ENCODE data around the gene NFAT5.
A peak's percentile ranks its signal among the peaks of the same experiment; 100 is the strongest.

The NFAT5 gene

DNA sequence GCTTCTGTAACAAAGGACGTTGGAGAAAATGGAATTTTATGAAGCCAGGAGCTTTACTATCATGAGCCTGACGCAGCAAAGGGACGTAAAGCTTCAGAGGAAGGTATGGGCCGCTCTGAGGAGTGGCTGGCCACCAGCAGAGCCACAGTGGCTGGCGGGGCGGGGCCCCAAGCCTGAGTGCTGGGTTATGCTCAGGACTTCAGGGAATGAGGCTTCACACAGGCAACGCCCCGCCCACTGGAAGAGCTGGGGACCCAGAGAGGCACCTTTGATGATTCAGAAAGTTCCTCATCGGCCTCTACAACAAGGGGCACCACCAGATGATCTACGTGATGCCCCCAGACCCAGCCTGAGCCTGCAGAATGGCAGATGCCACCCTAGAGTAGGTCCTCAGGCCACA is 180.2 kb downstream of the NFAT5 start:
- Histone ChIP-seq H3K27me3 (no peaks in the 10 kb centered on the region), H3K36me3 (peaks cover 27% of the 10 kb centered on the region), H3K4me1 (ENCODE audit: control insufficient read depth in 1 of 2, insufficient read depth in 1 of 2, low read depth in 1 of 2, low read length in 1 of 2) (peaks cover 11 to 12% of the 10 kb centered on the region in 2 experiments), H3K9me3 (no peaks in the 10 kb centered on the region), H3K4me3 (ENCODE audit: low read depth in 1 of 2, low read length in 1 of 2) (no peak overlapping the region), H3K27ac (no peak overlapping the region)
- TF ChIP-seq CTCF (IDR thresholded peaks at IDR 0.05) = no peak

- no peak for TF ChIP-seq CTCF (IDR thresholded peaks at IDR 0.05)
- Histone ChIP-seq H3K4me3 (ENCODE audit: low read depth in 1 of 2, low read length in 1 of 2) (no peak overlapping the region), H3K36me3 (peaks cover 27% of the 10 kb centered on the region), H3K27ac (no peak overlapping the region), H3K4me1 (ENCODE audit: control insufficient read depth in 1 of 2, insufficient read depth in 1 of 2, low read depth in 1 of 2, low read length in 1 of 2) (peaks cover 0 to under 1% of the 10 kb centered on the region in 2 experiments), H3K9me3 (no peaks in the 10 kb centered on the region), H3K27me3 (no peaks in the 10 kb centered on the region)
These were observed 181.3 kb downstream of the NFAT5 start for GRCh38 chr16:69747115-69747514.

- H3K27ac ChIP-seq = no peak overlapping the region
- no peak for TF ChIP-seq CTCF (IDR thresholded peaks at IDR 0.05)
- no peaks in the 10 kb centered on the region for H3K4me1 ChIP-seq (ENCODE audit: control insufficient read depth in 1 of 2, insufficient read depth in 1 of 2, low read depth in 1 of 2, low read length in 1 of 2)
- H3K36me3 ChIP-seq = peaks cover 27% of the 10 kb centered on the region
- H3K4me3 ChIP-seq (ENCODE audit: low read depth in 1 of 2, low read length in 1 of 2) = no peak overlapping the region
- no peaks in the 10 kb centered on the region for H3K9me3 ChIP-seq
- no peaks in the 10 kb centered on the region for H3K27me3 ChIP-seq
These were observed 183.1 kb downstream of the NFAT5 start for GRCh38 chr16:69748694-69749345.

DNA sequence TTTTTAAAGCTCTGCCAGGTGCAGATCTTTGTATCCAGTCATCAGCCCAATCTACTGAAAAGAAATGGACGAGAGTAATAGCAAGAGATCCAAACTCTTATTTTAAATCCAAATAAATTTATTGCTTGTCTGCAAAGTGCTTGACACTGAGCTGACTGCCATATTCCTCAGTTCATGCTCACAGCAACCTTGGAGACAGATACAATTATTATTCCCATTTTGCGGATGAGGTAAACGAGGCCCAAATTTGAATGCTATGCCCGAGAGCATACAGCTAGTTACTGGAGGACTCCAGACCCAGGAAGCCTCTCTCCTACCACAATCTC is 188.3 kb downstream of the NFAT5 start:
- TF ChIP-seq CTCF (IDR thresholded peaks at IDR 0.05) = no peak
- Histone ChIP-seq H3K36me3 (peaks cover 3% of the 10 kb centered on the region), H3K27me3 (no peaks in the 10 kb centered on the region), H3K27ac (no peak overlapping the region), H3K9me3 (no peaks in the 10 kb centered on the region), H3K4me3 (ENCODE audit: low read depth in 1 of 2, low read length in 1 of 2) (peak overlapping the region; percentile 77 to 82), H3K4me1 (ENCODE audit: control insufficient read depth in 1 of 2, insufficient read depth in 1 of 2, low read depth in 1 of 2, low read length in 1 of 2) (peaks cover 12 to 13% of the 10 kb centered on the region in 2 experiments)

Measured in neutrophil (primary cell).